IPS DF 6.9 (cell line): ENCODE measurements around the gene HDAC10.
"Not testable (repeated sequence)": the region's sequence is repeated elsewhere in the genome, so short reads cannot be mapped to it uniquely, and the experiment has no call there.

Experiments used
- DNase-seq: peaks from one replicate; pipeline ENCODE4 v3.0.0-alpha.2; 2013; ENCODE audit warnings: low read depth, low spot score
- H3K27ac ChIP-seq: one replicate; pipeline ENCODE4 v1.5.1; 2013; ENCODE audit warnings: low read length, control low read depth
- H3K27me3 ChIP-seq: 2 replicates; pipeline ENCODE4 v1.6.1; 2013; ENCODE audit warnings: mild to moderate bottlenecking, low read length; ENCODE audit not compliant: control insufficient read depth, insufficient read depth
- H3K36me3 ChIP-seq: 2 replicates; pipeline ENCODE4 v1.6.1; 2013; ENCODE audit warnings: low read length; ENCODE audit not compliant: control insufficient read depth, insufficient read depth
- H3K4me1 ChIP-seq: 2 replicates; pipeline ENCODE4 v1.6.1; 2013; ENCODE audit warnings: low read length; ENCODE audit not compliant: control insufficient read depth, insufficient read depth
- H3K4me3 ChIP-seq: 2 replicates; pipeline ENCODE4 v1.5.1; 2013; ENCODE audit warnings: mild to moderate bottlenecking, low read length
- H3K9me3 ChIP-seq: 2 replicates; pipeline ENCODE4 v1.6.1; 2013; ENCODE audit warnings: low read length, inconsistent platforms; ENCODE audit not compliant: control insufficient read depth, insufficient read depth
- WGBS: extraction: QIAGEN DNeasy Blood & Tissue Kit; methylation state at CpG from one replicate; pipeline ENCODE4 v1.1.7; 2013; ENCODE audit warnings: mixed read lengths, missing lambda C conversion rate; ENCODE audit not compliant: insufficient read length, insufficient coverage; 5-methylcytosine and 5-hydroxymethylcytosine counted together

The HDAC10 gene

GRCh38 chr22:50205781-50206569 lies 45.1 kb downstream of the HDAC10 start:
- Histone ChIP-seq H3K36me3 (peaks cover 13% of the 10 kb centered on the region), H3K4me1 (no peaks in the 10 kb centered on the region; the same call in 1 of the 2 replicates), H3K27me3 (no peaks in the 10 kb centered on the region), H3K9me3 (no peaks in the 10 kb centered on the region), H3K4me3 (no peak overlapping the region), H3K27ac (no peak overlapping the region)
- no CpG with 5 or more reads among the region's 45 CpGs for WGBS
- DNase-seq, result no peak

GRCh38 chr22:50204998-50205397 lies 46.1 kb downstream of the HDAC10 start:
- H3K36me3 ChIP-seq, DNase-seq, H3K4me3 ChIP-seq, H3K27me3 ChIP-seq, H3K27ac ChIP-seq, H3K4me1 ChIP-seq, H3K9me3 ChIP-seq: not testable (repeated sequence)
- no CpG with 5 or more reads among the region's 9 CpGs for WGBS

GRCh38 chr22:50204571-50204970 lies 46.5 kb downstream of the HDAC10 start:
- peaks cover 1% of the 10 kb centered on the region for H3K4me1 ChIP-seq
- no peaks in the 10 kb centered on the region for H3K9me3 ChIP-seq
- H3K36me3 ChIP-seq, result peaks cover 8% of the 10 kb centered on the region
- H3K27ac ChIP-seq, result no peak overlapping the region
- WGBS, result no CpG with 5 or more reads among the region's 7 CpGs
- H3K4me3 ChIP-seq, result no peak overlapping the region
- H3K27me3 ChIP-seq, result no peaks in the 10 kb centered on the region
- DNase-seq, result no peak

GRCh38 chr22:50203288-50203687 lies 47.8 kb downstream of the HDAC10 start:
- H3K4me3 ChIP-seq, result no peak overlapping the region
- no peak for DNase-seq
- H3K27ac ChIP-seq, result no peak overlapping the region
- H3K27me3 ChIP-seq, result no peaks in the 10 kb centered on the region
- H3K9me3 ChIP-seq, result no peaks in the 10 kb centered on the region
- peaks cover 2% of the 10 kb centered on the region for H3K4me1 ChIP-seq
- WGBS, result no CpG with 5 or more reads among the region's 1 CpG
- H3K36me3 ChIP-seq, result peaks cover 6% of the 10 kb centered on the region

- H3K4me3 ChIP-seq, result peak overlapping the region; percentile 81; the same call in 1 of the 2 replicates
- H3K27ac ChIP-seq, result no peak overlapping the region
- H3K27me3 ChIP-seq, result no peaks in the 10 kb centered on the region
- peaks cover 8% of the 10 kb centered on the region for H3K36me3 ChIP-seq
- DNase-seq, result no peak
- no CpG with 5 or more reads among the region's 13 CpGs for WGBS
- peaks cover 2% of the 10 kb centered on the region for H3K4me1 ChIP-seq
- no peaks in the 10 kb centered on the region for H3K9me3 ChIP-seq
These were observed 48.9 kb downstream of the HDAC10 start for GRCh38 chr22:50202130-50202666.

- WGBS, result no CpG with 5 or more reads among the region's 115 CpGs
- no peak for DNase-seq
- peaks cover 2% of the 10 kb centered on the region for H3K4me1 ChIP-seq
These were observed 49.6 kb downstream of the HDAC10 start for GRCh38 chr22:50201191-50202129.

GRCh38 chr22:50200461-50201190 lies 50.4 kb downstream of the HDAC10 start, which contains the start of gene SELENOO:
Gene SELENOO, plus strand, starts transcription at chr22:50201011. Its CDS starts 26 bp downstream, at chr22:50201037.
- DNase-seq, result no peak
- Histone ChIP-seq H3K4me1 (peaks cover 2% of the 10 kb centered on the region; the same call in 1 of the 2 replicates), H3K27me3 (no peaks in the 10 kb centered on the region), H3K9me3 (no peaks in the 10 kb centered on the region), H3K27ac (no peak within 1 kb of the TSS), H3K36me3 (peaks cover 8% of the 10 kb centered on the region), H3K4me3 (peak within 1 kb of the TSS; percentile 81)
- no CpG with 5 or more reads among the region's 105 CpGs for WGBS

More at GRCh38 chr22:50201191-50202129, 49.6 kb downstream of the HDAC10 start:
- Histone ChIP-seq H3K4me3 (peak overlapping the region; percentile 81), H3K27me3 (no peaks in the 10 kb centered on the region), H3K27ac (no peak overlapping the region), H3K36me3 (peaks cover 8% of the 10 kb centered on the region), H3K9me3 (no peaks in the 10 kb centered on the region)

- no CpG with 5 or more reads among the region's 34 CpGs for WGBS
- Histone ChIP-seq H3K27me3 (no peaks in the 10 kb centered on the region), H3K4me1 (peaks cover 2% of the 10 kb centered on the region; the same call in 1 of the 2 replicates), H3K27ac (no peak overlapping the region), H3K9me3 (no peaks in the 10 kb centered on the region), H3K36me3 (peaks cover 8% of the 10 kb centered on the region), H3K4me3 (peak overlapping the region; percentile 81; the same call in 1 of the 2 replicates)
- DNase-seq, result no peak
These were observed 51.1 kb downstream of the HDAC10 start for GRCh38 chr22:50199829-50200460.

GRCh38 chr22:50199251-50199721 lies 51.8 kb downstream of the HDAC10 start:
- no peak overlapping the region for H3K27ac ChIP-seq
- peaks cover 2% of the 10 kb centered on the region; the same call in 1 of the 2 replicates for H3K4me1 ChIP-seq
- H3K36me3 ChIP-seq, result peaks cover 15% of the 10 kb centered on the region
- H3K4me3 ChIP-seq, result no peak overlapping the region; the same call in 1 of the 2 replicates
- WGBS, result no CpG with 5 or more reads among the region's 18 CpGs
- no peak for DNase-seq
- no peaks in the 10 kb centered on the region for H3K9me3 ChIP-seq
- H3K27me3 ChIP-seq, result no peaks in the 10 kb centered on the region
